ENCODE measurements around the gene EARS2. TPM values are rescaled to one million over a fixed set of nuclear protein-coding genes. Genes with fewer than 3 reads are reported as not detected.

The EARS2 gene
- total and polyA plus RNA-seq, 10 of the 15 experiments (the other 5 are each of a cell fraction or from before 2014, with no cell fraction given): 12.9 to 65.9 (median 33.5) TPM

GRCh38 chr16:23505180-23505665 is 51.9 kb downstream of the EARS2 start:
- TF ChIP-seq IKZF1 (conservative IDR thresholded peaks at IDR 0.05) (peak; percentile 11; the same call in 1 of the 2 replicates), MXI1 (IDR thresholded peaks at IDR 0.05; ENCODE audit: low read depth, low read length) (peak; percentile 34; the same call in 1 of the 2 replicates), FOXM1 (IDR thresholded peaks at IDR 0.05; ENCODE audit: low read depth, low read length) (no peak), EP300 (IDR thresholded peaks at IDR 0.05; ENCODE audit: borderline replicate concordance in 1 of 2, control insufficient read depth in 1 of 2, low read depth in 2 of 2, low read length in 2 of 2) (no peak), YY1 (IDR thresholded peaks at IDR 0.05; ENCODE audit: low read depth, low read length) (0 out of 2 replicates have a peak, but pooled peaks have one; percentile 23), SMARCA5 (IDR thresholded peaks at IDR 0.05) (0 out of 2 replicates have a peak, but pooled peaks have one; percentile 18)
- TF ChIP-seq, protein P1, sequence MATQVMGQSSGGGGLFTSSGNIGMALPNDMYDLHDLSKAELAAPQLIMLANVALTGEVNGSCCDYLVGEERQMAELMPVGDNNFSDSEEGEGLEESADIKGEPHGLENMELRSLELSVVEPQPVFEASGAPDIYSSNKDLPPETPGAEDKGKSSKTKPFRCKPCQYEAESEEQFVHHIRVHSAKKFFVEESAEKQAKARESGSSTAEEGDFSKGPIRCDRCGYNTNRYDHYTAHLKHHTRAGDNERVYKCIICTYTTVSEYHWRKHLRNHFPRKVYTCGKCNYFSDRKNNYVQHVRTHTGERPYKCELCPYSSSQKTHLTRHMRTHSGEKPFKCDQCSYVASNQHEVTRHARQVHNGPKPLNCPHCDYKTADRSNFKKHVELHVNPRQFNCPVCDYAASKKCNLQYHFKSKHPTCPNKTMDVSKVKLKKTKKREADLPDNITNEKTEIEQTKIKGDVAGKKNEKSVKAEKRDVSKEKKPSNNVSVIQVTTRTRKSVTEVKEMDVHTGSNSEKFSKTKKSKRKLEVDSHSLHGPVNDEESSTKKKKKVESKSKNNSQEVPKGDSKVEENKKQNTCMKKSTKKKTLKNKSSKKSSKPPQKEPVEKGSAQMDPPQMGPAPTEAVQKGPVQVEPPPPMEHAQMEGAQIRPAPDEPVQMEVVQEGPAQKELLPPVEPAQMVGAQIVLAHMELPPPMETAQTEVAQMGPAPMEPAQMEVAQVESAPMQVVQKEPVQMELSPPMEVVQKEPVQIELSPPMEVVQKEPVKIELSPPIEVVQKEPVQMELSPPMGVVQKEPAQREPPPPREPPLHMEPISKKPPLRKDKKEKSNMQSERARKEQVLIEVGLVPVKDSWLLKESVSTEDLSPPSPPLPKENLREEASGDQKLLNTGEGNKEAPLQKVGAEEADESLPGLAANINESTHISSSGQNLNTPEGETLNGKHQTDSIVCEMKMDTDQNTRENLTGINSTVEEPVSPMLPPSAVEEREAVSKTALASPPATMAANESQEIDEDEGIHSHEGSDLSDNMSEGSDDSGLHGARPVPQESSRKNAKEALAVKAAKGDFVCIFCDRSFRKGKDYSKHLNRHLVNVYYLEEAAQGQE (IDR thresholded peaks at IDR 0.05; ENCODE audit: low read depth, low read length): no peak
- RAD21 ChIA-PET (ENCODE audit: unreplicated experiment): interaction anchor here (0.6 to 4.3 kb wide), 5 partner anchors 50 to 1861 kb away, joined by 3 to 48 read pairs (median 6); no protein-coding TSS in a partner anchor
- Histone ChIP-seq H3K4me3 (peak overlapping the region; percentile 68), H4K20me1 (ENCODE audit: control insufficient read depth, insufficient read depth) (peaks cover 29% of the 10 kb centered on the region), H3K4me1 (ENCODE audit: control insufficient read depth, insufficient read depth, low read length) (peaks cover 48% of the 10 kb centered on the region), H2AFZ (ENCODE audit: control insufficient read depth, low read depth, low read length) (no peak overlapping the region), H3K4me2 (ENCODE audit: control insufficient read depth, insufficient read depth) (peak overlapping the region; percentile 98), H3K27ac (ENCODE audit: control insufficient read depth, insufficient read depth) (peak overlapping the region; percentile 86), H3K9ac (ENCODE audit: control insufficient read depth, insufficient read depth, low read length) (peak overlapping the region; percentile 66), H3K9me3 (replicated peaks; ENCODE audit: control insufficient read depth, insufficient read depth, low read length) (no peaks in the 10 kb centered on the region), H3K79me2 (ENCODE audit: control insufficient read depth, insufficient read depth, low read length) (peaks cover 98% of the 10 kb centered on the region), H3K36me3 (ENCODE audit: control insufficient read depth in 2 of 2, insufficient read depth in 2 of 2, low read length in 1 of 2) (peaks cover 9% of the 10 kb centered on the region in 2 experiments), H3K27me3 (replicated peaks in 1 of 2; ENCODE audit: control insufficient read depth in 2 of 2, insufficient read depth in 2 of 2, low read length in 1 of 2) (no peaks in the 10 kb centered on the region)
- in situ Hi-C loops (cut with MboI): loop anchor here (10.0 kb wide), 1 partner anchor 340 kb away; no protein-coding TSS in a partner anchor
- POLR2A ChIA-PET: interaction anchor here (0.6 to 1.2 kb wide), 4 partner anchors 9 to 53 kb away, joined by 3 to 5 read pairs (median 3); no protein-coding TSS in a partner anchor
- SMC1A ChIA-PET (ENCODE audit: uncharacterized antibody, unreplicated experiment): interaction anchor here (0.7 to 7.9 kb wide), 12 partner anchors 9 to 71 kb away, joined by 3 to 61 read pairs (median 4); partner anchors contain the start of genes EARS2 and UBFD1
- 1% methylated on average over 9 of the region's 9 CpGs for WGBS (ENCODE audit: insufficient coverage, insufficient replicate concordance, low lambda C conversion rate, missing lambda C conversion rate)
- CTCF ChIA-PET: interaction anchor here (0.7 to 5.1 kb wide), 15 partner anchors 16 to 324 kb away, joined by 3 to 50 read pairs (median 3); partner anchors contain the start of genes COG7, EARS2 and UBFD1
- BruUV-seq (replicated peaks): no TSS peak
- peak; percentile 10 for ATAC-seq
- intact Hi-C loops (cut with micrococcal nuclease; ENCODE audit: unreplicated experiment): loop anchor here (2.0 to 5.0 kb wide), 4 partner anchors 52 to 213 kb away; partner anchors contain the start of genes COG7, EARS2, NDUFAB1 and UBFD1
- no peak for FAIRE-seq
- DNase-seq (ENCODE audit: low read depth, low spot score): no peak

All from GM12878 (cell line).